Stomach (tissue), 9 donors: ENCODE measurements around the gene SH3GLB1. TPM values are rescaled to one million over a fixed set of nuclear protein-coding genes. Genes with fewer than 3 reads are reported as not detected.

Experiments used
- DNase-seq, 2 donors: peaks; one replicate each; pipeline versions ENCODE4 v3.0.0 to v3.0.0-alpha.2; 2013 to 2019
- H3K27ac ChIP-seq, 5 donors: fragments of 200-600 bp in 4 of 5; sonication (generic) in 4 of 5; one replicate each; pipeline ENCODE4 v1.5.1; 2013 to 2019; ENCODE audit warnings: mild to moderate bottlenecking in 1 of 5, moderate library complexity in 1 of 5
- H3K27me3 ChIP-seq, 3 donors: fragments of 200-600 bp; sonication (generic); one replicate each; pipeline ENCODE4 v1.5.1; 2017 to 2019; ENCODE audit warnings: mixed run types in 1 of 3
- H3K36me3 ChIP-seq, 4 donors: fragments of 200-600 bp; sonication (generic); 1 replicate in 3 of 4; 2 replicates in 1 of 4; pipeline ENCODE4 v1.5.1; 2016 to 2019
- H3K4me1 ChIP-seq, 4 donors: fragments of 200-600 bp; sonication (generic); one replicate each; pipeline ENCODE4 v1.5.1; 2016 to 2019
- H3K4me3 ChIP-seq, 4 donors: fragments of 200-600 bp; sonication (generic) in 3 of 4; one replicate each; pipeline ENCODE4 v1.5.1; 2016 to 2019; ENCODE audit warnings: mild to moderate bottlenecking in 1 of 4
- H3K9me3 ChIP-seq, 4 donors: fragments of 200-600 bp; sonication (generic); one replicate each; pipeline ENCODE4 v1.5.1; 2016 to 2019
- CTCF ChIP-seq, 7 experiments: fragments of 450-650 bp in 4 of 7; fragments of 200-600 bp in 3 of 7; sonication (generic) in 3 of 7; IDR thresholded peaks; one replicate each; pipeline ENCODE4 v1.5.1; 2016 to 2019; ENCODE audit warnings: antibody characterized with exemption in 7 of 7, control low read depth in 2 of 7, mild to moderate bottlenecking in 1 of 7
- EP300 ChIP-seq: sonication (generic); formaldehyde crosslinking; IDR thresholded peaks from one replicate; pipeline ENCODE4 v1.6.1; 2017; ENCODE audit warnings: antibody characterized with exemption
- POLR2A ChIP-seq, 4 donors: fragments of 450-650 bp; IDR thresholded peaks; one replicate each; pipeline ENCODE4 v1.6.1; 2016; ENCODE audit warnings: antibody characterized with exemption in 4 of 4, control low read depth in 2 of 4, mild to moderate bottlenecking in 1 of 4, moderate library complexity in 1 of 4
- POLR2AphosphoS5 ChIP-seq, 3 donors: sonication (generic); formaldehyde crosslinking; IDR thresholded peaks; one replicate each; pipeline ENCODE4 v1.6.1; 2016; ENCODE audit warnings: antibody characterized with exemption in 3 of 3
- WGBS, 5 donors: extraction: QIAGEN DNeasy Blood & Tissue Kit in 3 of 5; methylation state at CpG; one replicate each; pipeline versions ENCODE4 v1.1.5 to v1.1.7; 2013 to 2018; 5-methylcytosine and 5-hydroxymethylcytosine counted together
- intact Hi-C: fragments of 100-400 bp; cut with DNase I; formaldehyde crosslinking; loops from one replicate; pipeline ENCODE4 v1.15.1; 2023; ENCODE audit warnings: low total_unique reads
- polyA plus RNA-seq, 3 donors: library from polyadenylated mRNA; stranded (reverse); fragments of 200-250 nt; gene quantifications; one replicate each; pipeline ENCODE4 v1.2.3, GENCODE V29; 2013
- total RNA-seq, 5 donors: library from RNA; depleted of rRNA; stranded (reverse); fragments of >200 nt; gene quantifications; one replicate each; pipeline versions ENCODE4 v1.1.0 to v1.2.3, GENCODE V29; 2014 to 2016
- donor health status: healthy with polysubstance abuse.
- donor health status: Bipolar disorder and iron deficiency.
- donor health status: healthy.

The SH3GLB1 gene
- total and polyA plus RNA-seq, 8 donors: 25.2 to 95.5 (median 39.7) TPM

- no peak for DNase-seq
- no peaks in the 10 kb centered on the region for H3K9me3 ChIP-seq
- intact Hi-C loops: no loop called here
- peaks cover 0 to 19% (median 0%) of the 10 kb centered on the region in 4 donors for H3K4me1 ChIP-seq
- no peak overlapping the region for H3K4me3 ChIP-seq
- H3K27me3 ChIP-seq: no peaks in the 10 kb centered on the region
- no peak overlapping the region for H3K27ac ChIP-seq
- H3K36me3 ChIP-seq: no peaks in the 10 kb centered on the region
- WGBS, 5 donors: 65 to 84% (median 78%) methylated on average over 4 of the region's 4 CpGs
- TF ChIP-seq CTCF (IDR thresholded peaks at IDR 0.05) (no peak), EP300 (no peak), POLR2AphosphoS5 (IDR thresholded peaks at IDR 0.05) (no peak), POLR2A (IDR thresholded peaks at IDR 0.05) (no peak)
Measured at GRCh38 chr1:86754265-86754974, 50.0 kb downstream of the SH3GLB1 start.

GRCh38 chr1:86756062-86756406 is 51.7 kb downstream of the SH3GLB1 start:
- Histone ChIP-seq H3K27ac (no peak overlapping the region), H3K9me3 (no peaks in the 10 kb centered on the region), H3K4me3 (no peak overlapping the region), H3K27me3 (no peaks in the 10 kb centered on the region), H3K4me1 (peaks cover 0 to 19% (median 0%) of the 10 kb centered on the region in 4 donors), H3K36me3 (no peaks in the 10 kb centered on the region)
- intact Hi-C loops: no loop called here
- TF ChIP-seq POLR2AphosphoS5 (IDR thresholded peaks at IDR 0.05) (no peak), CTCF (IDR thresholded peaks at IDR 0.05) (no peak), EP300 (no peak), POLR2A (IDR thresholded peaks at IDR 0.05) (no peak)
- DNase-seq: no peak

- no peak for TF ChIP-seq POLR2A (IDR thresholded peaks at IDR 0.05)
- no peak for TF ChIP-seq POLR2AphosphoS5 (IDR thresholded peaks at IDR 0.05)
- TF ChIP-seq CTCF (IDR thresholded peaks at IDR 0.05): no peak
- TF ChIP-seq EP300: no peak
- peaks cover 0 to 19% (median 0%) of the 10 kb centered on the region in 4 donors for H3K4me1 ChIP-seq
- no peaks in the 10 kb centered on the region for H3K27me3 ChIP-seq
- peak overlapping the region in 2 of 5 donors; percentile 25 to 68 for H3K27ac ChIP-seq
- DNase-seq: peak in 1 of 2 donors; percentile 49
- intact Hi-C loops: no loop called here
- H3K9me3 ChIP-seq: no peaks in the 10 kb centered on the region
- H3K4me3 ChIP-seq: no peak overlapping the region
- no peaks in the 10 kb centered on the region for H3K36me3 ChIP-seq
- WGBS, 5 donors: 79 to 91% (median 89%) methylated on average over 14 of the region's 14 CpGs
Measured at GRCh38 chr1:86757272-86757984, 53.1 kb downstream of the SH3GLB1 start.

- peaks cover 0 to 8% (median 3%) of the 10 kb centered on the region in 3 donors for H3K27me3 ChIP-seq
- H3K9me3 ChIP-seq: no peaks in the 10 kb centered on the region
- DNase-seq: peak; percentile 45 to 87
- no peak overlapping the region for H3K4me3 ChIP-seq
- no peaks in the 10 kb centered on the region for H3K36me3 ChIP-seq
- intact Hi-C loops: no loop called here
- H3K4me1 ChIP-seq: peaks cover 0 to 19% (median 0%) of the 10 kb centered on the region in 4 donors
- 55 to 75% (median 57%) methylated on average over 3 of the region's 3 CpGs for WGBS, 5 donors
- H3K27ac ChIP-seq: no peak overlapping the region
- TF ChIP-seq POLR2A (IDR thresholded peaks at IDR 0.05) (no peak), CTCF (IDR thresholded peaks at IDR 0.05) (no peak)
Measured at GRCh38 chr1:86758570-86758969, 54.2 kb downstream of the SH3GLB1 start.
